Neural progenitor cell (in vitro differentiated cells): ENCODE data around the gene IL20RA. TPM values are rescaled to one million over a fixed set of nuclear protein-coding genes. Genes with fewer than 3 reads are reported as not detected.
A peak's percentile ranks its signal among the peaks of the same experiment; 100 is the strongest.

ENCODE experiments used
- DNase-seq: peaks from one replicate; pipeline ENCODE4 v3.0.0-alpha.2; 2016; ENCODE audit warnings: low spot score
- H2AFZ ChIP-seq: fragments of 200-600 bp; sonication (generic); replicated peaks from 2 replicates; pipeline ENCODE4 v1.6.1; 2016; ENCODE audit warnings: antibody characterized with exemption
- H3F3A ChIP-seq: fragments of 200-600 bp; sonication (generic); 2 replicates; pipeline ENCODE4 v1.6.1; 2016; ENCODE audit warnings: antibody characterized with exemption, low read depth
- H3K27ac ChIP-seq: fragments of 200-600 bp; sonication (generic); 2 replicates; pipeline ENCODE4 v1.5.1; 2016; ENCODE audit warnings: mild to moderate bottlenecking
- H3K27me3 ChIP-seq: fragments of 200-600 bp; sonication (generic); 2 replicates; pipeline ENCODE4 v1.6.1; 2016; ENCODE audit warnings: mild to moderate bottlenecking, moderate library complexity
- H3K36me3 ChIP-seq: fragments of 200-600 bp; sonication (generic); 2 replicates; pipeline ENCODE4 v1.5.1; 2016
- H3K4me1 ChIP-seq: fragments of 200-600 bp; sonication (generic); 2 replicates; pipeline ENCODE4 v1.6.1; 2016; ENCODE audit warnings: mixed run types
- H3K4me2 ChIP-seq: fragments of 200-600 bp; sonication (generic); 2 replicates; pipeline ENCODE4 v1.6.1; 2016
- H3K4me3 ChIP-seq: fragments of 200-600 bp; sonication (generic); 2 replicates; pipeline ENCODE4 v1.5.1; 2016
- H3K79me2 ChIP-seq: fragments of 200-600 bp; sonication (generic); 2 replicates; pipeline ENCODE4 v1.6.1; 2016; ENCODE audit warnings: low read depth
- H3K9ac ChIP-seq: fragments of 200-600 bp; sonication (generic); 2 replicates; pipeline ENCODE4 v1.6.1; 2016
- H3K9me3 ChIP-seq: fragments of 200-600 bp; sonication (generic); 2 replicates; pipeline ENCODE4 v1.5.1; 2016; ENCODE audit warnings: low read depth
- H4K20me1 ChIP-seq: fragments of 200-600 bp; sonication (generic); 2 replicates; pipeline ENCODE4 v1.6.1; 2016; ENCODE audit warnings: low read depth
- H3K27ac Mint-ChIP-seq: 3 replicates; pipeline ENCODE4 v1.8.0; 2021; ENCODE audit warnings: mixed read lengths
- H3K27me3 Mint-ChIP-seq: 2 replicates; pipeline ENCODE4 v1.8.0; 2022; ENCODE audit warnings: low read depth, mild to moderate bottlenecking, inconsistent platforms, moderate library complexity, mixed read lengths; ENCODE audit not compliant: insufficient read depth
- H3K36me3 Mint-ChIP-seq: 3 replicates; pipeline ENCODE4 v1.8.0; 2021; ENCODE audit warnings: mixed read lengths
- H3K4me1 Mint-ChIP-seq: 3 replicates; pipeline ENCODE4 v1.8.0; 2021; ENCODE audit warnings: mixed read lengths
- H3K4me3 Mint-ChIP-seq: 3 replicates; pipeline ENCODE4 v1.8.0; 2021; ENCODE audit warnings: mild to moderate bottlenecking, moderate library complexity, mixed read lengths
- H3K9me3 Mint-ChIP-seq: 3 replicates; pipeline ENCODE4 v1.8.0; 2020; ENCODE audit warnings: mixed read lengths
- EZH2 ChIP-seq: fragments of 200-600 bp; sonication (generic); IDR thresholded peaks from 2 replicates; pipeline ENCODE4 v1.6.1; 2017; ENCODE audit warnings: antibody characterized with exemption, mild to moderate bottlenecking, moderate library complexity
- EZH2phosphoT487 ChIP-seq: fragments of 200-600 bp; sonication (generic); IDR thresholded peaks from 2 replicates; pipeline ENCODE4 v1.6.1; 2017; ENCODE audit warnings: antibody characterized with exemption
- total RNA-seq: library from RNA; depleted of rRNA; stranded (reverse); fragments of >200 nt; gene quantifications from 2 replicates; pipeline ENCODE4 v1.2.3, GENCODE V29; 2015; ENCODE audit warnings: low replicate concordance
- TF ChIP-seq, protein P1 (sequence below): fragments of 200-600 bp; sonication (generic); IDR thresholded peaks from 2 replicates; pipeline ENCODE4 v1.5.1; 2017; ENCODE audit warnings: antibody characterized with exemption, mild to moderate bottlenecking

IL20RA gene
- total RNA-seq, 1 donor from 2014 or later: not detected

DNA sequence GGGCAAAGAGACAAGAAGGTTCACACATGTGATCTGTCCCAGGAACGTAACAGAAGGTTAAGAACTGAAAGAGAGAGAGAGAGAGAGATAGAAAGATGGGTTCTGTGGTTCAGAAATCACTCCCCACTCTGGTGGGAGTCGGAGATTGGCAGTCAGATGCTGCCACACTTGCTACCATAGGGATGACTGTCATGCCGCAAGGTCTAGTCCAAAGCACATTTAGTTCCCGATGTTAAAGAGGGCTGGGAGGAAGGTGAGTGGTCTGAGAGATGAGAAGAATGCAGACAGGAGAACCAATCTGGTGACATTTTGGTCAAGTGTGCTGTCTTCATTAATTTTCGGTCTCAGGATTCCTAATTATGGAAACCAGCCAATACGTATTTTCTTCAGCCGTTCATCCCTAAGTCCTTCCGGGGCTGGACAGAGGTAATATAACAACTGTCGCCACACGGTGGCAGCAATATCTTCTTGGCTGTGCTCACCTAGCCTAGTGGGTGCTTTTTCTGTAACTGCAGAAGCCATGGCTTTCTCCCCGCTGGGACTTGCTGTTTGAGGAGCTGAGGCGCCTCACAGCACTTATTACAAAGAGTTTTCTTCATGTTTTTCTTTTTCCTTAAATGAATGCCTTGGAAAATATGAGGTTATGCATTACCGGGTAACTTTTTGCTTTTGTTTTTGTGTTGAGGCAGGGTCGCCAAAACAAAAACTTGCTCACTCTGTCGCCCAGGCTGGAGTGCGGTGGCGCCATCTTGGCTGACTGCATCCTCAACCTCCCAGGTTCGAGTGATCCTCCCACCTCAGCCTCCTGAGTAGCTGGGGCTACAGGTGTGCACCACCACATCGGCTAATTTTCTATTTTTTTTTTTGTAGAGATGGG is 76.7 kb downstream of the IL20RA start:
- H3K4me3 ChIP-seq: no peak overlapping the region
- Mint-ChIP-seq H3K9me3 (no peaks in the 10 kb centered on the region), H3K4me3 (no peak overlapping the region), H3K36me3 (no peaks in the 10 kb centered on the region), H3K27ac (no peak overlapping the region), H3K27me3 (no peaks in the 10 kb centered on the region), H3K4me1 (peaks cover 1% of the 10 kb centered on the region)
- no peaks in the 10 kb centered on the region for H3K79me2 ChIP-seq
- TF ChIP-seq, protein P1, sequence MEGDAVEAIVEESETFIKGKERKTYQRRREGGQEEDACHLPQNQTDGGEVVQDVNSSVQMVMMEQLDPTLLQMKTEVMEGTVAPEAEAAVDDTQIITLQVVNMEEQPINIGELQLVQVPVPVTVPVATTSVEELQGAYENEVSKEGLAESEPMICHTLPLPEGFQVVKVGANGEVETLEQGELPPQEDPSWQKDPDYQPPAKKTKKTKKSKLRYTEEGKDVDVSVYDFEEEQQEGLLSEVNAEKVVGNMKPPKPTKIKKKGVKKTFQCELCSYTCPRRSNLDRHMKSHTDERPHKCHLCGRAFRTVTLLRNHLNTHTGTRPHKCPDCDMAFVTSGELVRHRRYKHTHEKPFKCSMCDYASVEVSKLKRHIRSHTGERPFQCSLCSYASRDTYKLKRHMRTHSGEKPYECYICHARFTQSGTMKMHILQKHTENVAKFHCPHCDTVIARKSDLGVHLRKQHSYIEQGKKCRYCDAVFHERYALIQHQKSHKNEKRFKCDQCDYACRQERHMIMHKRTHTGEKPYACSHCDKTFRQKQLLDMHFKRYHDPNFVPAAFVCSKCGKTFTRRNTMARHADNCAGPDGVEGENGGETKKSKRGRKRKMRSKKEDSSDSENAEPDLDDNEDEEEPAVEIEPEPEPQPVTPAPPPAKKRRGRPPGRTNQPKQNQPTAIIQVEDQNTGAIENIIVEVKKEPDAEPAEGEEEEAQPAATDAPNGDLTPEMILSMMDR: peak; percentile 74
- no peak for TF ChIP-seq EZH2
- H3K36me3 ChIP-seq: no peaks in the 10 kb centered on the region
- no peaks in the 10 kb centered on the region for H4K20me1 ChIP-seq
- peak overlapping the region; percentile 88 for H2AFZ ChIP-seq
- H3F3A ChIP-seq: no peaks in the 10 kb centered on the region
- H3K27me3 ChIP-seq: no peaks in the 10 kb centered on the region
- H3K4me1 ChIP-seq: peaks cover 3% of the 10 kb centered on the region
- H3K9me3 ChIP-seq: no peaks in the 10 kb centered on the region
- no peak overlapping the region for H3K4me2 ChIP-seq
- peak; percentile 79 for DNase-seq
- no peak overlapping the region for H3K9ac ChIP-seq
- no peak overlapping the region for H3K27ac ChIP-seq

DNA sequence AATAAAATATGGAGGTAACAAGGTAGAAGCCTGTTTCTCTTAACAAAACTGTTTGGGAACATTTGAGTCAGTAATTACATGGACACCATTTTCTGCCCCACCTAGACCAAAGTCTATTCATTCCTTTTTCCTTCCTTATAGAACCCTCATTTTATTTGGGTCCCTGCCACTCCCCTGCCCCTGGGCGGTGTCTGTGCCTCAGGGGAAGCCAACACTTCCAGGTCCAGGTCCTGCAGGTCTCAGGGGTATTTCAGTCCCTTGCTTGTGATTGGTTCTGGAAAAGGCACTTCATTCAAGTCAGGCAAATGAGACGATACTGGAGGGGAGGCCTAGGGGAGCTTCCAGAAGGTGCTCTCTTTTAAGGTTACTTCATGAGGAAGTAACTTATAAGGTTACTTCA is 80.4 kb downstream of the IL20RA start:
- Histone ChIP-seq H3K27ac (no peak overlapping the region), H3K27me3 (no peaks in the 10 kb centered on the region), H3K4me1 (peaks cover 3% of the 10 kb centered on the region), H3K4me3 (no peak overlapping the region), H3K36me3 (no peaks in the 10 kb centered on the region), H4K20me1 (no peaks in the 10 kb centered on the region), H3K4me2 (no peak overlapping the region), H3K9ac (no peak overlapping the region), H3K79me2 (no peaks in the 10 kb centered on the region), H3K9me3 (no peaks in the 10 kb centered on the region), H2AFZ (no peak overlapping the region), H3F3A (no peaks in the 10 kb centered on the region)
- TF ChIP-seq EZH2phosphoT487 (no peak), EZH2 (no peak)
- TF ChIP-seq, protein P1: no peak
- H3K36me3 Mint-ChIP-seq: no peaks in the 10 kb centered on the region
- peaks cover 12% of the 10 kb centered on the region for H3K4me1 Mint-ChIP-seq
- no peak for DNase-seq
- no peaks in the 10 kb centered on the region for H3K27me3 Mint-ChIP-seq
- H3K9me3 Mint-ChIP-seq: no peaks in the 10 kb centered on the region
- H3K4me3 Mint-ChIP-seq: no peak overlapping the region
- no peak overlapping the region for H3K27ac Mint-ChIP-seq

DNA sequence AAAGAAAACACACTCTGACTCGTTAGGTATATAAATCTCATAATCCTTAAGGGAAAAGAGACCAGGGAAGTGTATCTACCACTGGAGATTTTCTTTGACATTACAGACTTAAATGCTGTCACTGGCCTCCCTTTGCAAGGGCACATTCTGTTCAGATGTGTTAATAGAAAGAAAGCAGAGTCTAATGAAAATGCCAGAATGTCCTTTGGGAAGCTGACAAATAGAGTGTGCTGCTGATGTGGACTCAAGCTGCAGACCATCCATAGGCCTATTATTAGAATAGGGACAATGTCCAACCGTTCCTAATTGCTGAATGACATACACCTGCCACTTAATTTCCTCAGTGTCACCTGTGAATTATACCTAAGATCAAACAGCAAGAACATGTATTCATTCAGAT is 81.5 kb downstream of the IL20RA start:
- no peaks in the 10 kb centered on the region for H3K36me3 ChIP-seq
- no peaks in the 10 kb centered on the region for H3K79me2 ChIP-seq
- no peaks in the 10 kb centered on the region for H3K27me3 ChIP-seq
- H3K9me3 Mint-ChIP-seq: no peaks in the 10 kb centered on the region
- no peak for DNase-seq
- peaks cover 21% of the 10 kb centered on the region for H3K4me1 Mint-ChIP-seq
- no peak overlapping the region for H2AFZ ChIP-seq
- no peaks in the 10 kb centered on the region for H3K36me3 Mint-ChIP-seq
- H4K20me1 ChIP-seq: no peaks in the 10 kb centered on the region
- H3K27ac ChIP-seq: no peak overlapping the region
- TF ChIP-seq, protein P1: no peak
- TF ChIP-seq EZH2phosphoT487 (no peak), EZH2 (no peak)
- H3K4me2 ChIP-seq: no peak overlapping the region
- H3F3A ChIP-seq: no peaks in the 10 kb centered on the region
- no peak overlapping the region for H3K9ac ChIP-seq
- no peak overlapping the region for H3K4me3 Mint-ChIP-seq
- H3K9me3 ChIP-seq: no peaks in the 10 kb centered on the region
- H3K27ac Mint-ChIP-seq: no peak overlapping the region
- H3K4me1 ChIP-seq: peaks cover 3% of the 10 kb centered on the region
- no peak overlapping the region for H3K4me3 ChIP-seq
- no peaks in the 10 kb centered on the region for H3K27me3 Mint-ChIP-seq
